HG02938 (cell line): ENCODE results near the gene MEIS2.
"Not testable (repeated sequence)": the region's sequence is repeated elsewhere in the genome, so short reads cannot be mapped to it uniquely, and the experiment has no call there.

Source experiments
- ATAC-seq: cut with Tn5 transposase; IDR thresholded peaks from one replicate; pipeline ENCODE4 v1.9.1; 2021; ENCODE audit warnings: mild to moderate bottlenecking, moderate library complexity; ENCODE audit not compliant: unreplicated experiment

Gene MEIS2

DNA sequence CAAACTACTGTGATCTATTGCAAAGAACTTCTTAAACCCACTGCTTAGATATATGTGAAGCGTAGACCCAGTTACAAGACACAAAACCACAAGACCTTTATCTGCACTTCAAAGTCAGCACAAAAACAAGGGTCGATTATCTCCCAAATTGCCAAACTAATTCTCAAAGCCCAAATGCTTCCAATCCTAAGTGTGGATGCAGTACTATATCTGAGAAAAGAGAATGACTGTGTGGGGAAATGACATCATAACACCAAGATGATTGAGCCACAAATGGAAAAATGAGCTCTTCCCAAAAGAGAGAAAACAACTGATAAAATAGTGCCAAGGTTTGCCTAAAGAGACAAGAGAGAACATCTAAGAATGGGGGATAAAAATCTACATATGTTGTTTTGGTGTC is 86.2 kb downstream of the MEIS2 start:
- no peak for ATAC-seq

DNA sequence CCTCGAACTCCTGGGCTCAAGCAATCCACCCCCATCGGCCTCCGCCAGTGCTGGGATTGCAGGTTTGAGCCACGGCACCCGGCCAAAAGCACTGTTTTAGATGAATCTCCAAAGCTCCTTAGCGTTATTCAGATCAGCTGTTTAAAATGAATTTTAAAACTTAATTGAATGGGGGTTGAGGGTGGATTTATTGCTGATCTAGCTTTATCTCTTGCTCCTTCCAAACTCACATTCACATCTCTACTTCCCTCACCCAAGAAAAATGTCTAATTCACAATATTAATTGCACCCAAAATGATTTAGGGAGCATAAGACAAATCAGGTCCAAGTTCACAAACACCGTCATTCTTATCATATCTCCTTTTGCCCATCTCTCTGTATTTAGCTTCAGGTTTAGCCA is 89.8 kb downstream of the MEIS2 start:
- ATAC-seq, result no peak

DNA sequence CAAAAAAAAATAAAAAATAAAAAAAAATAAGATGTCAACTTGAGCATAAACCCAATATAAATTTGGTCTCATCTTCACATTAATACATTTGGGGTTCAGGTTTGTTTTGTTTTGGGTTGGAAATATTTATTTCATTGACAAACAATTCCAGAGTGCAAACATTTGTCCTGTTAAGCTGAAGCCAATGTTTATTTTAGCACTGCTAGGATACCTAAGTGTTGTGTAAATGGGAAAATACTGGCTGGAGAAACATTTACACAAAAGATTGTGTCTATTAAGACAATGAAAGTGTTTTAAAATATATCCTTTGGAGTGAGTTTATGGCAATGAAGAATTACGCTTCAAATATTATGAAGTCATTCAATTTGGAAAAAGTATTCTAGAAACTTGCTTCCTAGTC is 91.1 kb downstream of the MEIS2 start:
- no peak for ATAC-seq

DNA sequence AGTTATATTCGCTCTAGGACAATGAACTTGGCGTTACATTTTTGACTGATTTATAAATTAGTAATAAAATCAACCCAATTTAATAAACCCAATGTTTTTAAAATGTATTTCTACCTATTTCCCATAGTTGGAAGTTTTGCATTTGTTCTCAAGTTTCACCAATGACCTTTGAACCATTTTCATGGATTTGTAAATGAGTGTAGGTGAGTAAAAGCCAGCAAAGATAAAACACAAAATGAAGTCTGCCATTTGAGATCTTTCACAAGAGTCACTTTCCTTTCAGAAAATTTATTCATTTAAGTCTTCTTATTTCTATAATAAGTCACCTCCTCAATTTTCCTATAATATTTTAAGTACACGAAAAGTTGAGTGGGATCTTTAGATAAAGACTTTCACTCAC is 92.1 kb downstream of the MEIS2 start:
- ATAC-seq, result no peak

DNA sequence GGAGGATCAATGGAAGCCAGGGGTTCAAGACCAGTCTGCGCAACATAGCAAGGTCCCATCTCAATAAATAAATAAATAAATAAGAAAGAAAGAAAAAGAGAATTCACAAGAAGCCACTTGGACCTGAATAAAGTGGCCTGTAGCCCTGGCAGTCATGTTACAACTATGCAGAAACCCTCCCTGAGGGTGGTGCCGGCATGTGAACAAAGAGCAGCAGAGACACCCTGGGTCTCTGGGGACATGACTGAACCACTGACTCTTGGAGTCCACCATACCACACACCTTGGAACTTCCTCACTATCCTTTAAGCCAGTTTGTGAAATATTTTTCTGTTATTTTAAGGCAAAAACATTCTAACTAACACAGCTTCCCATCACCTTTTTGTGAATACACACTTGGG is 93.0 kb downstream of the MEIS2 start:
- no peak for ATAC-seq

DNA sequence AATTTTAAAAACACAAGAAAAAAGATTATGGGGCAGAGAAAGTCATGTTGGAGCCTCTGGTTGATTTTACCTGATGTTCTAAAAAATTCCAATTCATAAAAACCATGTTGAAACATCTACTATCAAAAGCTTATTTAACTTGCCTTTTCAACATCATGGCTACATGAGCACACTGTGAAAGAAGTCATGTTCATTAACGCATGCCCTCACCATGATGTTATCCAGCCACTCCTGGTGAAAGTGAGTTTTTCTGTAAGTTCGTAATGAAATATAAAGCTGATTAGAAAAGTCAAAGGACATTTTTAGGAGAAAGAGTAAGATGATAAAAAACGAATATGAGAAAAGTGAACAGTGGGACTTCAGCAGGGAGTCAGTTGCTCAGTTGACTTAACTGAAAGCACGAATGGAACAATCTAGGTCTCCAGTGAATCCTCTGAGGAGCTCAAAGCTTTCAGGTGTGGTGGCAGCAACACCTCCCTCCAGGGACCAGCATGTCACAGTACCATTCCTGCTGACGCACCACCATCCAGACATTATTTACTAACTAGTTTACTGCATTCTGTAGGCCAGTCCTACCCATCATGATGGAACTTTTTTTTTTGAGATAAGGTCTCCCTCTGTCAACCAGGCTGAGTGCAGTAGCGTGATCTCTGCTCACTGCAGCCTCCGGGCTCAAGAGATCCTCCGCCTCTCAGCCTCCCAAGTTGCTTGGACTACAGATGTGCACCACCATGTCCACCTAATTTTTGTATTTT is 95.2 kb downstream of the MEIS2 start:
- no peak for ATAC-seq

DNA sequence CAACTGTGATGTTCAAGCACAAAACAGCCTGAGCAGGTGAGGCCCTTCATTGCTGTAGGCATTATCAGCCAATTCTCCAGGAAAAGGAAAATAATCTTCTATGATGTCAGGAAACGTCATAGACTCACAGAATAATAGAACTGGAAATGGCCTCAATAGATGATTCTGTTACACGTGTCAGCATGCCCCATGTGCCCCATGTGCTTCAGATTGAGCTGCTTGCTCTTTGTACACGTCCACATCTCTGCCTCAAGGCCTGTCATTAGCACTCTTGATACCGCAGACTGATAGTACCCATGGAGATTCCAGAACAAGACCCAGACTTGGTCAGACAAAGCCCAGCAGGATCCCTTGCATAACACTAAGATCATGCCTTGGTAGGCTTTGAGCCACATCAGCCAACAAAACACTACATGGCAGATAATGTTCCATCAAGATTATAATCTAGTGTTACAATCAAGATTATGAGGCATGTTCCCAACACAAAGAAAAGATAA is 95.9 kb downstream of the MEIS2 start:
- no peak for ATAC-seq

DNA sequence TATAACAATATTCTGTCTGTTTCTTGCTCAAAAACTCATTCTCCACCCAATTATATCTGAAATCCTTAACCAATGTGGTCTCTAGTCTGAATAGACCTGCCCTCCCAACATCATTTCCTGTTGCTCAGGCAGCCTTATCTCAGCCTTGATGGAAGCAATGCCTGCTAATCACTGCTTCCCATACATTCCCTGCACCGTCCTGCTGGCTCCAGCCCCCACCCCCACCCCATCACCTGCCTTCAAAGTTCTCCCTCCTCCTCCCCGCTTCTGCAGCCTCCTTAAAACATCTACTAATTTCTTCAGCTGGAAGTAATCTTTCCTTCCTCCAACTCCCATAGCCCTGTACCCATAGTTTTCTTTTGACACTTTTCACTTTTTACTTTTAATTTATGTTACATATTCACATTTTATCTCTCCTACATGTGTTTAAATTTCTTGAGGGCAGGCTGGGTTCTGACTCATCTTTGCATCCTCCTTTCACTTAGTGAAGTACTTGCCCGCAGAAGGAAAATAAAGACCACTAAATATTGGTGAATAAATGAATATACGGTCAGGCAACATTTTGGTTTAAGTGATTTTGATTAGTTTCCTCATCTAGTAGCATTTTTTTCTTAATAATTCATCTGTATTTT is 98.2 kb downstream of the MEIS2 start:
- ATAC-seq, result no peak

DNA sequence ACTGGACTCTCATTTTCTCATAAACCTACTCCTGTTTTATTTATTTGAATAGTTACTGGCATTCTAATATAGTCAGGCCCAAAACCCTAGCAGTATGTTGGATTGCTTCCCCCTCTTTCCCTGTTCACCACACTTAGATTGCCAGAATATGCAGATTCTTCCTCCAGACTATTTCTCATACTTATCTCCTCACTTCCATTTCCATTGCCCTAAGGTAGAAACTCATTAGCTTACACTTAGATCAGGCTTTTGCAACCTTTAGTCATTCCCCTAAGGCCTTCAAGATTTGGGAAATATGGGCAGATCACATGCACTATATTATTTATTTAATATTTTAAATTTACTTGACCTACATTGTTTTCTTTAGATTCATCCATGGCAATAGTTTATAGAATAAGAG is 98.9 kb downstream of the MEIS2 start:
- ATAC-seq, result no peak

DNA sequence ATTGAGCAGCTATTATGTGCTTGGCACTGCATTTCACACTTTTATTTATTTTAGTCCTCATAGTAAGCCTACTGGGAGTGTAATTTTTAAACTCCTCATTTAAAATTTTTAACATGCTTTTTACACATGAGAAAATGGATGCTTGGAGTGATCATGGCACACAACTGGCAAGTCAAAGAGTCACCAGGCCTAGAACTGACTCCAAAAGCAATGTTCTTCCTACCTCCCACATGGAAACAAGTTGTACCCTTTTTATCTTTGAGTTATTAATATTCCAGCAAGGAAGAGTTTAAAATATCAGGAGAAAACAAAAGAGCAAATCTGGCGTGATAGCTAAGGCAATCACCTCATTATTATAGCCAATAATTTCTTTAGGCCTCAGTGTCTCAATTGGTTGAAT is 100.6 kb downstream of the MEIS2 start:
- no peak for ATAC-seq

DNA sequence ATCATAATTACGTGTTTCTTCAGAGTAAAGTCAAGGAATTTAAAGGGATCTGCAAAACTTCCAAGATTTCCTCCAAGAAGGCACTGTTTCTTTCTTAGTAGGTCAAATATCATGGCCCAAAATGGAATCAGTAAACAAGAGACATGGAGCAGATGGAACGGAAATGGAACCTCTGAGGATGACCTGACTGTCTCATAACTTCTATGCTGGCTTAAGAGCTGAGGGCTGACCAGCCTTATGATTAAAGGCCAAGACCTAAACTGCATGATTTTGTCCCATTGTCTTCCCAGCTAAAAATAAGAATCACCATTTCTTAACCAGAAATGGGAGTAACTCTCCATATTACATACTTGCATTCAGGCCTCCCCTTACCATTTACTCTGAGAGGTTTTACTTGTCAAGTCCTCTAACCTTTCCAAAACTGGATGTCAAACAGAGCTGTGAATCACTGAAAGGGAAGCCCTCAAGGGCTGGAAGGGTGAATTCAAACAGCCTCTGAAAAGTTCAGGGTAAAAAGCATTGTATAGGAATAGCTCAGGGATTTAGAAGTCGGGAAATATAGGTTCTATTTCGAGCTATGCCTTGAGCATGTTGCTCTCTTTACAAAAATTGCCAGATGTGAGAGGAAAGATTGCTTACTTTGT is 103.7 kb downstream of the MEIS2 start:
- no peak for ATAC-seq

DNA sequence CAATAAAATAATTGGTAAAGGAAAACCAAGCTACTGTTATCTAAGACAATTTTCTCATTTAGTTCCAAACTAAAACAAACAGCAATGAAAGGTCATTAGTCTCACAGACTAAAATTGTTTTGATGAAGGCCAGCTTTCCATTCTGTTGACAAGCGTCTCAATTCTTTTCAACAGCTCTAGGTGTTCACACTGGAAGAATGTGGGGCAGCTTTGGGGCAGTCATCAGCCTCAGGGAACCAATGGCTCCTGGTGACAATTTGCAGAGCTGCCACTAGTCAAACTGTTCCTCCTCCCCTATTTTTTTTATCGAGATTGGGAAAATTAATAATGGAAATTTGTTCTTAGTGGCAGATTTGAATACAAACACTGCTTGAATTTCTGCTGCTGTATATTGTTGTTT is 104.2 kb downstream of the MEIS2 start:
- ATAC-seq, result no peak

DNA sequence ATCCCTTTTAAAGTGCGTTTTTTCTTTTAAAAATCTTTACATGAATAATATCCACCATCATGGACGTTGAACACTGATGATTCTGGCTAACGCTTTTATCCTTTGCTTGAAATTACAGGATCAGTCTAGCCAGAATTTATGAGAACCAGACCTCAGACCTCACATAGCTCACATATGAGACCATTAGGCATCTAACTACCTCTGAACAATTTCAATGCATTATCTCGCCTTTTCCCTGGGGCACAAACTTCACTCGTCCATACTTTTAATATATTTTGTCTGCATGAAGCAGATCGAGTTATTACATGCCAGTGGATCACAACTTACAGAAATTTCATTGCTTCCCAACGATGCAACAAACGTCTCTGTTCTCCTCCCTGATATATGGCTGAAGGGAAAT is 105.6 kb downstream of the MEIS2 start:
- no peak for ATAC-seq

DNA sequence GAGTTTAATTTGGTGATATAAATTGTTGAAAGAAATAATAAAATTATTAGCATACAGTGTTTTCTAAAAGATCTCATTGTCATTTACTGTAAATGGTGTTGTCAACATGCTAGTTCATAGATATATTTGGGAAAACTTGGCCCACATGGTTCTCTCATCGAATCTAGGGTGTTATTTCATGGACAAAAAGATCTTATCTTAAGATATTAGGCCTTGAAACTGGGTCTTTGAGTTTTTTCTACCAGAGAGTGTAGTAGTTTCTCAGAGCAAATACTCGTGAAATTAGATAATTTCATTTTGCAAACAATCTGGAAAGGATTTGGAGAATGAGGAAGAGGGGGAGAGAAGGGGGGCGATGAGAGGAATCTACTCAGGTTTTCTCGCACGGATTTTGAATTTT is 107.9 kb downstream of the MEIS2 start:
- no peak for ATAC-seq

DNA sequence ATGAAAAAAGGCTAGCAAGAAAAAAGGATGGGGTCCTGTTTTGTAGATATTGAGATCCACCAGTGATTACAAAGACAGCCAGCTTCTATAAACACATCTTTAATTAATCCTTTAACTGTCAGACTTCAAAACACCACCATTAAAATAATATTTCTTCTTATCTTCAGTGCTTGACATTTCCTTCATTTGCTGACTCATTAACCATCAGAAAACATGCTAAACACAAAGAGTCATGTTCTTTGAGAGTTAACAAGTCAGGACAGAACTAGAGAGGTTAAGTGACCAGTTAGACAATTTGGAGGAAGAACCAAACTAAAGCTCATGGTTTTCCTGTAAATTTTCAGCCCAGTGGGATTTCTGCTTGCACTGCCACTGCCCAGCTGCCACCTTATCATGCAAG is 111.4 kb downstream of the MEIS2 start:
- no peak for ATAC-seq

DNA sequence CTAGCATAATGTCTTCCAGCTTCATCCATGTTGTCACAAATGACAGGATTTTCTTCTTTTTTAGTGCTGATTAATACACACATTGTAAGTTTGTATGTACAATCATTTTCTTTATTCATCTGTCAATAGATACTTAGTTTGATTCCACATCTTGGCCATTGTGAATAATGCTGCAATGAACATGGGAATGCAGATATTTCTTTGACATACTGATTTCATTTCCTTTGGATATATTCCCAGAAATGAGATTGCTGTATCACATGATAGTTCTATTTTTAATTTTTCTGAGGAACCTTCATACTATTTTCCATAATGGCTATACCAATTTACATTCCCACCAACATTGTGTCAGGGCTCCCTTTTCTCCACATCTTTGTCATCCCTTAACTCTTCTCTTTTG is 117.9 kb downstream of the MEIS2 start:
- no peak for ATAC-seq

DNA sequence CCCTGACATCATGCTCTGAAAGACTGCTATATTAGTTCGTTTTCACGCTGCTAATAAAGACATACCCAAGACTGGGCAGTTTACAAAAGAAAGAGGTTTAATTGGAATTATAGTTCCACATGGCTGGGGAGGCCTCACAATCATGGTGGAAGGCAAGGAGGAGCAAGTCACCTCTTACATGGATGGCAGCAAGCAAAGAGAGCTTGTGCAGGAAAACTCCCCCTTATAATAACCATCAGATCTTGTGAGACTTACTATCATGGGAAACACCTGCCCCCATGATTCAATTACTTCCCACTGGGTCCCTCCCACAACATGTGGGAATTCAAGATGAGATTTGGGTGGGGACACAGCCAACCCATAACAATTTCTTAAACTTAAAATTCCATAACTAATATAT is 120.1 kb downstream of the MEIS2 start:
- ATAC-seq, result not testable (repeated sequence)

DNA sequence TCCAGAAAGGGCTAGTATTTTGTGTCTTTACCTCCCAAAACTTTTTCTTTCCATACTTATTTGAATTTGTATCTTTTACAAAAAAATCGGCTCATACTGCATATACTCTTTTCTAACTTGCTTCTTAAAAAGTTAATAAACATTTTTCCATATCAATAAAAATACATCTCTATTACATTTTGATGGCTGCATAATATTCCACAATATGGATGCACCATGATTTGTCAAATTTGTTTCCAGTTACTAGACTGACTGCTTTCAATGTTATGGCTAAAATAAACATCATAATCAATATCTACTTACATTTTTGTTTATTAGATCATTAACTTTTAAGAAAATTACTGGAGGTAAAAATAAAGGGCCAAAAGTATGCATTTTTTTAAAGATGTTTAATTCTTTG is 121.7 kb downstream of the MEIS2 start:
- no peak for ATAC-seq

DNA sequence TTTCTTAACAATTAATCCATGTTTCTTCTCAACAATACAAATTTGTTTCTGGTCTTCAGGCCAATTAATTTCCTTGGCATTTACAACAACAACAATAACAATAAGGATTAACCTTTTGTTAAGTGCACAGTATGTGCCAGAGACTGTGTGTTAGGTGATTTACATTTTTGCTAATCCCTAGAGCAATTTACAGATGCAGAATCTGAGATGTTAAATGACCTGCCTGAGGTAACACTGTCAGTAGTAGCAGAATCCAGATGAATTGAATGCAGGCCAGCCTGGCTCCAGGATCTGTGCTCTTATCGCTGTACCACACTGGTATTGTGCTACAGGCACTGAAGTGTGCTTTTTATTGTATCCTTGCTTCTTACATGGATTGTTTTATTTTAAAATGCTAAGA is 122.2 kb downstream of the MEIS2 start:
- no peak for ATAC-seq

DNA sequence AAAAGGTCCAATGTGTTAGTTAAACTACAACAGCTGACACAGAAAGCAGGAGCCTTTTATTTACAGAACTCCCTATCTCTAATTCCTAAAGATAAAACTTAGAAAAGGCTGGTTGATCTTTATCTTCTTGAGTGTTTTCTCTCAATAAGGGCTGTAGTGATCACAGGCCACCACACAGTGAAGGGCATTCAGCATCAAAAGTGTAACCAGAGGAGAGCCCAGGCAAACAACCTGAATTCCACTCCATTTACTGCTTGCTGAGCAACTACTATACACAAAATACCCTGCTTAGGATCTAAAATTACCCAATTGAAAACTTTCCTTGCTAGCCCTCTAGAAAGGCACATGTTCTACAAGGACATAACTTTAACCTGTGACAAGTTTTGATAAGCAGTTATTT is 122.7 kb downstream of the MEIS2 start:
- ATAC-seq, result no peak

DNA sequence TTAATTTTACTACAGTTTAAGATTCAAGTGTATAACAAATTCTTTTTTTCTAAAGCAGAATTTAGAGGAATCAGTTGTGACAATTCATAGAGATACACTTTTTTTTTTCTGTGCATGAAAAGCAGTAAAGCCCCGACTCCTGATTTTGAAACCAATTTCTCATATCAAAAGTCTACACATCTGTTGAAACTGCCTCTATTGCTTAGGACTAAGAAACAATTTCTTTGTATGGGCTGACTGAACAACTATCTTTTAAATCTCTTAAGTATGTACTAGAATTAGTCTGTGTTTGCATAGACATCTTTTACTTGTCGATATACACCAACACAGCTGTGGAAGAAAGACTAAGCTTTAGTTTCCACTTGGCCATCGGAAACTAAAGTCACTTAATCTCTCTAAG is 127.6 kb downstream of the MEIS2 start:
- ATAC-seq, result no peak

DNA sequence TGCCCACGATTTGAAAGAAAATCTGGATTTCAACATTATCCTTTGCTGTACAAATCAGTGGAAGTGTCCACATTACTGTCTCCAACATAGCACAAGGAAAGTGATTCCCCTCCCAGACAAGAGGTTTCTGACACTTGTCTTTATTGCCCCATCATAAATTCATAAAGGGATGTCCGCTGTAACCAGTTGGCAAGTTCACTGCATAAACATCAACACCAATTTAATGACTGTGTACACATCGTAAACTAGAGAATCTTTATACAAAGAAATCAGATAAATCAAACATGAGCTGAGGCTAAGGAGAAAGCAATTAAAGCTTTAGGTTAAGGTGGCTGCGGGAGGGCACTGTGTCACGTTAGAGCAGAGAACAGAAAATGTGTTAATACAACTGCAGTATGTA is 129.8 kb downstream of the MEIS2 start:
- no peak for ATAC-seq
